NCI-H524 (cell line): ENCODE measurements around the gene CEP70.
A peak's percentile ranks its signal among the peaks of the same experiment; 100 is the strongest.
"Not testable (repeated sequence)": the region's sequence is repeated elsewhere in the genome, so short reads cannot be mapped to it uniquely, and the experiment has no call there.

Experiments
- DNase-seq, 2 experiments: peaks; one replicate each; lab custom pipeline; 2025; lab: John Stamatoyannopoulos, UW

CEP70 gene, protein sequence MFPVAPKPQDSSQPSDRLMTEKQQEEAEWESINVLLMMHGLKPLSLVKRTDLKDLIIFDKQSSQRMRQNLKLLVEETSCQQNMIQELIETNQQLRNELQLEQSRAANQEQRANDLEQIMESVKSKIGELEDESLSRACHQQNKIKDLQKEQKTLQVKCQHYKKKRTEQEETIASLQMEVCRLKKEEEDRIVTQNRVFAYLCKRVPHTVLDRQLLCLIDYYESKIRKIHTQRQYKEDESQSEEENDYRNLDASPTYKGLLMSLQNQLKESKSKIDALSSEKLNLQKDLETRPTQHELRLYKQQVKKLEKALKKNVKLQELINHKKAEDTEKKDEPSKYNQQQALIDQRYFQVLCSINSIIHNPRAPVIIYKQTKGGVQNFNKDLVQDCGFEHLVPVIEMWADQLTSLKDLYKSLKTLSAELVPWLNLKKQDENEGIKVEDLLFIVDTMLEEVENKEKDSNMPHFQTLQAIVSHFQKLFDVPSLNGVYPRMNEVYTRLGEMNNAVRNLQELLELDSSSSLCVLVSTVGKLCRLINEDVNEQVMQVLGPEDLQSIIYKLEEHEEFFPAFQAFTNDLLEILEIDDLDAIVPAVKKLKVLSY

DNA sequence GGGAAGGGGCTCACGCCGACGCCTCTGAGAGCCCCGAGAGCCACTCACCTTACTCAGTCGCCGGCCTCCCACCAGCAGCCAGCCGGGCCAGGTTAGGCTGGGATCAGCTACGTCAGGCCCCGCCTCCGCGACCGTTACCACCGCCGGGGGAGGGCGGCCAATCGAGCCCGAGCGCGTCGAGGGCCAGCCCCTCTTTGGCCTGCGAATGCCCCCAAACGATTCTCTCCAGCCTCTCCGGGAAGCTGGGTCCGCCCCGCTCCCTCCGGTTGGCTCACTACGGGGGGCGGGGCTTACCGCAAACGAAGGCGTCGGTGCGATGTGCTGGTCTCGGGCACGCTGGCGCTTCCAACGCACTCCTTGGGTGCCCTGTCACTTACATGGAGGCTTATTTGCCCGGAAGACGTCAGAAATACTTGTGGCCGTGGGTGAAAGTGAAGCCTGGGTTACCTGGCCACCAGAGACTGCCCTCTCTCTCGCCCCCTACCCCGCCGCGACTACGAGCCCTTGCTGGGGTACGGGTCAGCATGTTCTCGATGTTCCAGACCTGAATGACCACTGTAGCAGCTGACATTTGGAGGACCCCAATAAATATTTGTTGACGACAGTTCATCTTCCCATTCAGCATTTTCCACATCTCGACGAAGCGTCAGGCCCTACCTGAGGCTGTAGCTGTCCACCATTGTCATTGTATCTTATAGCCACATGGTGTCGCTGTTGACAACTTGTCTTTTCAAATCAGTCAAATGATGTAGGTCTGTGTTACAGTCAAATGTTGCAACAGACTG, at the start of gene CEP70:
CEP70 (minus strand) TSS at position 111 of the 785 bp plus-strand sequence. CDS start 21,333 bp downstream, outside the sequence.
- DNase-seq: no peak

DNA sequence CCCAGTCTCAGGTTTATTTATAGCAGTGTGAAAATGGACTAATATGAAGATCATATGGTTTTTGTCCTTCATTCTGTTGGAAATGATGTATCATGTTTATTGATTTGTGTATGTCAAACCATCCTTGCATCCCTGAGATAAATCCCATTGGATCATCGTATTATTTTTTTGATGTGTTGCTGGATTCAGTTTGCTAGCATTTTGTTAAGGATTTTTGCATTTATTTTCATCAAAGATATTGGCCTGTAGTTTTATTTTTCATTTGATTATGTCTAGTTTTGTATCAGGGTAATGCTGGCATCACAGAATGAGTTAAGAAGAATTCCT, 48.8 kb upstream of the CEP70 start:
- no peak for DNase-seq

DNA sequence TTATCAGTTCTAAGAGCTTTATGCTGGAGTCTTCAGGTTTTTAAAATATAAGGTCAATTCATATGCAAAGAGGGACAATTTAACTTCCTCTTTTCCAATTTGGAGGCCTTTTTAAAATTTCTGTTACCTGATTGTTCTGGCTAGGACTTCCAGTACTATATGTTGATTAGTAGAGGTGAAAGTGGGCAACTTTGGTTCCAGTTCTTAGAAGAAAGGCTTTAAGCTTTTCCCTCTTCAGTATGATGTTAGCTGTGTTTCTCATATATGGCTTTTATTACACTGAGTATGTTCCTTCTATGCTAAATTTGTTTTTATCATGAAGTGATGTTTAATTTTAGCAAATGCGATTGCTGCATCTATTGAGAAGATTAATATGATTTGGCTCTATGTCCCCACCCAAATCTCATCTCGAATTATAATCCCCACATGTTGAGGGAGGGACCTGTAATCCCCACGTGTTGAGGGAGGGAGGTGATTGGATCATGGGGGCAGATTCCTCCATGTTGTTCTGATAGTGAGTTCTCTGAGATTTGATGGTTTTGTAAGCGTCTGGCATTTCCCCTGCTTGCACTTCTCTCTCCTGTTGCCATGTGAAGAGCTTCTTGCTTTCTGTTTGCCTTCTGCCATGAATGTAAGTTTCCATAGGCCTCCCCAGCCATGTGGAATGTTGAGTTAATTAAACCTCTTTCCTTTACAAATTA, 48.3 kb upstream of the CEP70 start:
- no peak for DNase-seq

DNA sequence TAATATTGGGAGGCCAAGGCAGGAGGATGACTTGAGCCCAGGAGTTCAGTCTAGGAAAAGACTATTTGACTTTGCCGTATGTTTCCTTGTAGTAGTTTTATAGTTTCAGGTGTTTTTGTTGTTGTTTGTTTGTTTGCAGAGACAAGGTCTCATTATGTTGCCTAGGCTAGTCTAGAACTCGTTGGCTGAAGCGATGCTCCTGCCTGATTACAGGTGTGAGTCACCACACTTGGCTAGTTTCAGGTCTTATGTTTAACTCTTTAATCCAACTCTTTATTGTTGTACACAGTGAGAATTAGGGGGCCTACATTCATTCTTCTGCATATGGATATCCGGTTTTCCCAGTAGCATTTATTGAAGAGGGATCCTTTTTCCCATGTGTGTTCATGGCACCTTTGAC, 46.5 kb upstream of the CEP70 start:
- DNase-seq: no peak

DNA sequence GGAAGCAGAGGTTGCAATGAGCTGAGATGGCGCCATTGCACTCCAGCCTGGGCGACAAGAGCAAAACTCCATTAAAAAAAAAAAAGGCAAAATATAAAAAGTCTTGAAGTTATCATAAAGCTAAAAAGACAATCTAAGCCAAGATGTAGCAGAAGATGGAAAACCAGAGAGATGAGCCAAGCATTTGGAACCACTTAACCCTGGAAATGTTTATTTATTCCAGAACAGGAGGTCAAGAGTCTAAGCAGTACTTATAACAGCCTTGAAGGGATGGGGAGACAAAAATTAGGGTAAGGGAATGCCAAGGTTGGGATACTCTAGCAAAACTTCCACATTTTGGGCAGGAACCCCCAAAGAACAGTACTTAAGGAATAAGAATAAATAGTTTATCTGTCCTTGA, 44.6 kb upstream of the CEP70 start:
- no peak for DNase-seq

DNA sequence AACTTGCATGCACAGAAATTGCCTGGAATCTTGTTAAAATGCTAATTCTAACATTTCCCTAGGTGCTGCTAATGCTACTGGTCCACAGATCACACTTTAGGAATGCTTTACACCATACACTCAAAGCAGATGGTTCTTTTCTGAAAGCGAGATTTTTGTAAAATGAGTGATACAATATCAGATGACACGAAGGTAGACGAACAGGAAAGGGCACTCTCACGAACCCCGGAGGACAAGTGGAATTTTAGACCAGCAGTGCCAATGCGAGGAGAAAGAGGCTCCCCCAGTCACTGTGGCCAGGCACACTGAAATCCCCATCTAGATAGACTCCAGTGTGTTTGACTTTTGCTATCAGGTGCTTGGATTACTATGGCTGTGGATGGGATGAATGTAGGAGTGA, 35.5 kb upstream of the CEP70 start:
- peak in 1 of 2 experiments; percentile 63 for DNase-seq

DNA sequence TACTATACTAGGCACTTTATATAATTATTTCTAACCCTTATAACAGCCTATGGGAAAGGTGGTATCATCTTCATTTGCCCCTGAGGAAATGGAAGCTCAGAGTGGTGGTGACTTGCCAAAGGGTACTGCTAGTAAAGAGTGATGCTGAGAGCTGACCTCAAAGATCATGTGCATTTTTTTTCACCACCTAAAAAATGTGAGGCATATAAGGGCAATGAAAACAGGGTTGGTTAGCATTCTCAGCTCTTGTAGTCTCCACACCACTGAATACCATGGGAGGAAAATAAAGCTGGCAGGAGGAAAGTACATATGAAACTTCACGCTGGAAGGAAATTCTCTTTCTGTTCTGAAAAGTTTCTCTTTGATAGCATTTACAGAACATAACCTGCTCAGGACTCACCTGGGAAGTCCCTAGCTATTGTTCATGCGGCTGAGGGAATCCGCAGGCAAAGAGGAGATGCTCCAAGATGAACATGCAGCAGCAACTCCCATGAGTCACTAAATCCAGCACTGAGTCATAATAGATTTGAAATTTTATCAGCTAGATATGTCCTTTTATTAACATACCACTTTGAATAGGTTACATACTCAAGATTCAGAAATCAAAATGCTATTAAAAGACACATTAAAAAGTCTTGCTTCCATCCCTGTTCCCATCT, 31.8 kb upstream of the CEP70 start:
- no peak for DNase-seq

DNA sequence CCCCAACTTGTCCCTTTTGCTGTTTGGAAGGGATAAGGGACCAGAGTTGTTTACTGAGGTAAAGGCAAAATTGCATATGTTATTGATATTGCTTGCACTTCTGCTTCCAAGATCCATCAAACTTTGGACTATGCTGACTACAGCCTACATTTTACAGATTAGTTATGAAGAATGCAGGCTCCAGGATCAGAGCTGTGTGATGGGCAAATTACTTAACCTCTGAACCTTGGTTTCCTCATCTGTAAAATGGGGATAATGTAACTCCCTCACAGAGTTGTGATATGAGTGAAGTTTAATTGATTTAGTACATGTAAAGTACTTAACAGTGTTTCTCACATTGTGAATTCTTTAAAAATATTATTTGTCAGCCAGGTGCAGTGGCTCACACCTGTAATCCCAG, 30.5 kb upstream of the CEP70 start:
- DNase-seq: no peak

DNA sequence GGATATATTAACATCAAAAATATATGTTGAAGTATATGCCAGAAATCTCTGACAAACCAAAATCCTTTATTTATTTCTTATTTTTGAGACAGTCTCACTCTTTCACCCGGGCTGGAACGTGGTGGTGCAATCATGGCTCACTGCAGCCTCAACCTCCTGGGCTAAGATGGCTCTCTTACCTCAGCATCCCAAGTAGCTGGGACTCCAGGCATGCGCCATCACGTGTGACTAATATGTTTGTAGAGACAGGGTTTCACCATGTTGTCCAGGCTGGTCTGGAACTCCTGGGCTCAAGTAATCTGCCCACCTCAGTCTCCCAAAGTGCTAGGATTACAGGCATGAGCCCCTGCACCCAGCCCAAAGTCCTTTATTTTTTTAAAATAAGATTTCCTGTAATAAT, 26.4 kb upstream of the CEP70 start:
- DNase-seq: no peak

DNA sequence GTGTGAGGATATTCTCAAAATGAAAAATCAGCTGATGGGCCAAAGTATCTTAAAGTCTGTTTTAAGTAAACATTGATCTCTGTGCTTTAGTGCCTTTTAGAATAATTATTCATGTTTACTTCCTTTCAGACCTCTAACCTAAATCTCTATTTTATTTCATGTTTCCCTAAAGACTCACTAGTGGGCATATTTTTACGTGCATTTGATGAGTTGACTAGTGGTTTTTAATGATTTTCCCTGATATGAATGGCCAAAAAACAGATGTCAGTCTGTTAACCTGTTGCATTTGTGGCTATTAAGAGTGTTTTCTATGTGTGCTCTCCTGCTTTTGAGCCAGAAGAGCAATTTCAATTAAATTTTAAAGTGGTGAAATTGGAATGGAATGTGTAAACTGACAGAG, 21.4 kb upstream of the CEP70 start:
- no peak for DNase-seq

DNA sequence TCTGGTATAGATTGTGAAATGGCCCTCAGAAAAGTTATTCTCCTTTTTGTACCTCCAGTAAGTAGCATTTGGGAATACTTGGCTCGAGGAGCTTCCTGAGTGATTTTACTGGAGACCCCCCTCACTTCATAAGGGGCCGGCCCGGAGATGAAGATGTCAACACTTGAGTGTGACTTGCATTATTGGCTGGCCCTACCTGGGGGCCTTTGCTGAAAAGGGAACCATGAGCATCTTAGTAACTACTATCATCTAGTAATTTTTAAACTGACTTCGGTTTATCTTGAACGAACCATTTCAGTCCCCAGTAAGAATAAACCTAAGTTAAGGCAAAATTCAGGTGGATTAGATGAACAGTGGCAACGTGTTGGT, 15.8 kb upstream of the CEP70 start:
- DNase-seq: no peak

DNA sequence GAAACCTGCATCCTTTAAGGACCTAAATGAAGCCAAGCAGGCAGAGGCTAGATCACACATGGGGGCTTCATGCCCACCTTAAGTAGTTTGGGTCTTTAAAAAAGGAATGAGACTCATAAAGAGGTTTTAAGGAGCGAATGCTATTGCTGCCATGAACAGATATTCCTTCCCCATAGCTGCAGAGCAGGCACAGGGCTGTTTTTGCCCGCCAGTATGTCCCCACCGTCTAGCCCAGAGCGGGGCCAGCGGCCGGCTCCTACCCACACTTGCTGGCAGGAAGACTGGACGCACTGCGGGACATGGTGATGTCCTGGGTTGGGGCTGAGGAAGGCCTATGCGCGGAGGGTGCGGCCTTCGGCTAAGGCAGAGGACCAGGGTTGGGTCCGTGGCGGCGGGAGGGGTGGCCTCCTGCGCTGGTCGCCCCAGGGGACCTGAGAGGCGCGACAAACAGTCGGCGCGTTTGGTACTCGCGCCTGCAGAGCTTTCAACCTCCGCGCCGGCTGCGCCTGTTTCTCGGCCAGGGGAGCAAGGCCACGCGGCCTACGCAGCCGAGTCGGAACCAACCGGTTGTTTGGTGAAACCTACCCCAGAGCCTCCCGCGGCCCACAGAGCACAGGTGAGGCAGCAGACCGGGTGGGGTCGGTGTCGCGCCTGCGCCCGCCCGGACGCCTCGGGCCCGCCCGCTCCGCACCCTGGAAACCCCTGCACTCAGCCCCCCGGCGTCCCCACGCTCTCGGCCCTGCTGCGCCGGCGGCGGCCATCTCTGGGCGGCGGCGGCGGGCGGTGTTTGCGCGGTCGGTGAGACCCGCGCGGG, 14.5 kb upstream of the CEP70 start, which contains the start of gene FAIM:
FAIM (plus strand) TSS at position 450 of the 814 bp plus-strand sequence. CDS start 10,956 bp downstream, outside the sequence.
- DNase-seq: peak; percentile 68 to 77

DNA sequence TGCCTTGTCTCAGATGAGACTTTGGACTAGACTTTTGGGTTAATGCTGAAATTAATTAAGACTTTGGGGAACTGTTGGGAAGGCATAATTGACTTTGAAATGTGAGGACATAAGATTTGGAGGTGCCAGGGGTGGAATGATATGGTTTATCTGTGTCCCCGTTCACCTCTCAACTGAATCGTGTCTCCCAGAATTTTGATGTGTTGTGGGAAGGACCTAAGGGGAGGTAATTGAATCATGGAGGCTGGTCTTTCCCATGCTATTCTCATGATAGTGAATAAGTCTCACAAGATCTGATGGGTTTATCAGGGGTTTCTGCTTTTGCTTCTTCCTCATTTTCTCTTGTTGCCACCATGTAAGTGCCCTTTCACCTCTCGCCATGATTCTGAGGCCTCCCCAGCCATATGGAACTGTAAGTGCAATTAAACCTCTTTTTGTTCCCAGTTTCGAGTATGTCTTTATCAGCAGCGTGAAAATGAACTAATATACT, 10.1 kb upstream of the CEP70 start:
- DNase-seq: not testable (repeated sequence)

DNA sequence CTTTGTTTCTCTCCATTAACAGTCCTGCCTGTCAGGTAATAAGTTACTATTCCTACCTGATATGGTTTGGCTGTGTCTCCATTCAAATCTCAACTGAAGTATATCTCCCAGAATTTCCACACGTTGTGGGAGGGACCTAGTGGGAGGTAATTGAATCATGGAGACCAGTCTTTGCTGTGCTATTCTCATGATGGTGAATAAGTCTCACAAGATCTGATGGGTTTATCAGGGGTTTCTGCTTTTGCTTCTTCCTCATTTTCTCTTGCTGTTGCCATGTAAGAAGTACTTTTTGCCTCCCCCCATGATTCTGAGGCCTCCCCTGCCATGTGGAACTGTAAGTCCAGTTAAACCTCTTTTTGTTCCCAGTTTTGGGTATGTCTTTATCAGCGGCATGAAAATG, 7.6 kb upstream of the CEP70 start:
- DNase-seq: not testable (repeated sequence)

DNA sequence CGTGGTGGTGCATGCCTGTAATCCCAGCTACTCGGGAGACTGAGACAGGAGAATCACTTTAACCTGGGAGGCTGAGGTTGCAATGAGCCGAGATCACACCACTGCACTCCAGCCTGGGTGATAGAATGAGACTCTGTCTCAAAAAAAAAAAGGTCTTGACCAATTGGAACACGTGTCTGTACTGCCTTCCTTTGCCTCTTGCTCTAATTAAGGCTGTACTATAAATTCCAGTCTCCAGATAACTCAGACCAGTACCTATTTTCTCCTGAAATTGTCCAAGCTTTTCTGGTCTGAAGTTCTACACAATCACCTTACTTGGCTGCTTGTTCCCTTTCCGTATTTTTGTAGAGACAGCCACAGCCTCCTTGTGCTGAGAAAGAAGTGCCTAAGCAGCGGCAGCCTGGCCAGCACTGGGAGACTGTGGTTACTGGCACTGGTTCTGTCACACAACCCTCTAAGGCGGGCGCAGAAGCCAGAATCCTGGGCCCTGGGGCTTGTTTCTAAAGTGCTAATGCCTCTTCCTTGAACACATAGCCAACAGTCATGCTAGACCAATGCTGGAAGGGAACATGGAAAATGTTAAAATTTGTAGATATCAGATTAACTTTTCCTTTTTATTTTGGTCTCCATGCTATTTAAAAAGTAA, 6.2 kb upstream of the CEP70 start:
- DNase-seq: no peak

DNA sequence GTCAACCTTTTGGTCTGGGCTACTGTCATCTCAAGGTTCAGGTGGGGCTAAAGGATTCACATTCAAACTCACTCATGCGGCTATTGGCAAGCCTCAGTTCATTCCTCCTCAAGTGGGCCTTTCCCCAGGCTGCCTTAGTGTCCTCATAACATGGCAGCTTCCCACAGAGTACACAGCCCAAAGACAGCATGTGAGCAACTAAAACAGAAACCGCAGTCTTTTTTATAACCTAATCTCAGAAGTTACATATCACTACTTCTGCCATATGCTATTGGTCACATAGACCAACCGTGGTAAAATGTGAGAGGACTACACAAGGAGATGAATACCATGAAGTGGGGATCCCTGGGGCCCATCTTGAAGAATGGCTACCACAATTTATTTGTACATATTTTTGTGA, 4.5 kb upstream of the CEP70 start:
- no peak for DNase-seq

DNA sequence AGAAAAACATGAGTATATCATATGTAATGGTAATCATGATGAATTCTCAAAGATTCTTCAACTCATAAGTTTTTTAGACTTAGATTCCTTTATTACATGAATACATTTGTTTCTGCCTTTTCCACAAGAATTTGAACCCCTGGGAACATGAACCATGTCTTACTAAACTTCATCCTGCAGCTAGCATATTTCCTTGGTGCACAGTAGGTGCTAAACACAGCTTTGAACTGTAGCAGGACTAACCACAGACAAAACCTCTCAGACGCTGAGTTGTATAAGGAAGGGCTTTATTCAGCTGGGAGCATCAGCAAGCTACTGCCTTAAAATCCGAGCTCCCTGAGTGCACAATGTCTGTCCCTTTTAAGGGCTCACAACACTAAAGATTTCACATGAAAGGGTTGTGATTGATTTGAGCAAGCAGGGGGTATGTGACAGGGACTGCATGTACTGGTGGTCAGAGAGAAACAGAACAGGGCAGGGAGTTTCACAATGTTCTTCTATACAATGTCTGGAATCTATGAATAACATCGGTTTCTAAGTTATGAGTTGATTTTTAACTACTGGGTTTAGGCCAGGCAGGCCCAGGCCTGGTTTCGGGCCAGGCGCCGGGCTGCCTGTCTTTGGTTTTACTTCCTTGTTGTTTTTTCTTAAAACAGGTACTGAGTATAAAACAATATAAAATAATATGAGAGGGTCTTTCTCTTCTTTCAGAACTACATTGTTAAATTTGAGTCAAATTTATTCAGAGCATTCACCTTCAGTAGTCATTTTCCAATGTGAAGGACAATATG, 3.3 kb upstream of the CEP70 start:
- DNase-seq: not testable (repeated sequence)

DNA sequence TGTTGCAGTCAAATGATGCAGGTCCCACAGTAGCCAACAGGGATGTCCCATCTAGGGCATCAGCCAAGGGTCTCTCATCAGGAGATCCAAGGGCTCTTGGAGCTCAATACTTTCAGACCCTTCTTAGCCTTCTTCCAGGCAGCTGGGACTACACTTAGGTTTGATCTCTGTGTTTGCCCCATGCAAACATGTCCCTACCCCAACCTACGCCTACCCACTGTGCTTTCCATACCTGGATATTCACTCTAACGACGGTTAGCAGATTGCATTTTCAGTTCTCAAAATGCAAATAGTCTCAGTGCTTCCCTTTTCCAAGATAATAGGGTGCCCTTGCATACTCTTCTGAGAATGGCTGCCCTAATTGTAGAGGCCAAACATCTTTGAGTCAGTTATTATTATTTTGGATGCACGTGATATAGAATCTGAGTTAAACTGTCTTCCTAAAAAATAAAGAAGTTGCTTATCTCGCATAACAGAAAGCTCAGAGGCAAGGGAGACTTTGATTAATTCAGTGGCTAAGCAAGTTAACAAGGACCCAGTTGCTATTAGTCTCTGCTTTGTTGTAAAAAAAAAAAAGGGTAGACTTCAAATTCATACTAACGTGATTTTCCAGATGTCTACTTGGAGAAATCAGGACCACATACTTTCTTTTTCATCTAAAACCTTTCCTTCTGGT, 1.0 kb upstream of the CEP70 start:
- DNase-seq: no peak
